HG03039 (cell line): ENCODE measurements around the gene TRIM41.
"Not testable (repeated sequence)": the region's sequence is repeated elsewhere in the genome, so short reads cannot be mapped to it uniquely, and the experiment has no call there.

Experiments used
- ATAC-seq: cut with Tn5 transposase; IDR thresholded peaks from one replicate; pipeline ENCODE4 v1.9.1; 2021; ENCODE audit warnings: mild to moderate bottlenecking, moderate library complexity; ENCODE audit not compliant: unreplicated experiment

Gene TRIM41

GRCh38 chr5:181282415-181282814 lies 59.3 kb downstream of the TRIM41 start:
- not testable (repeated sequence) for ATAC-seq

GRCh38 chr5:181282874-181283273 lies 59.8 kb downstream of the TRIM41 start:
- ATAC-seq: no peak

- ATAC-seq: no peak
Observed at GRCh38 chr5:181283347-181283746, 60.3 kb downstream of the TRIM41 start.

- not testable (repeated sequence) for ATAC-seq
Observed at GRCh38 chr5:181283841-181284755, 61.0 kb downstream of the TRIM41 start.
